ENCODE data around the gene JAZF1. TPM values are rescaled to one million over a fixed set of nuclear protein-coding genes. Genes with fewer than 3 reads are reported as not detected.

The JAZF1 gene
- total RNA-seq, 2 experiments from 2014 or later, result 3.3 to 4.0 TPM

GRCh38 chr7:28061824-28062196 is 118.8 kb downstream of the JAZF1 start:
- Mint-ChIP-seq H3K4me1 (ENCODE audit: low read depth) (peaks cover 4% of the 10 kb centered on the region), H3K36me3 (ENCODE audit: low read depth) (no peaks in the 10 kb centered on the region), H3K4me3 (no peak overlapping the region), H3K27me3 (peaks cover 2% of the 10 kb centered on the region), H3K27ac (no peak overlapping the region), H3K9me3 (no peaks in the 10 kb centered on the region)
- POLR2A ChIA-PET, result no interaction called here
- TF ChIP-seq CTCF (IDR thresholded peaks at IDR 0.05), result no peak
- CTCF ChIA-PET, result interaction anchor here (0.6 to 5.9 kb wide), 26 partner anchors 9 to 866 kb away, joined by 3 to 74 read pairs (median 4); no protein-coding TSS in a partner anchor
- no peak for DNase-seq
- ATAC-seq, result no peak
- intact Hi-C loops (cut with micrococcal nuclease), result no loop called here

GRCh38 chr7:28060371-28060950 is 120.1 kb downstream of the JAZF1 start:
- intact Hi-C loops (cut with micrococcal nuclease), result no loop called here
- Mint-ChIP-seq H3K27ac (no peak overlapping the region), H3K27me3 (peaks cover 2% of the 10 kb centered on the region), H3K4me3 (no peak overlapping the region), H3K36me3 (ENCODE audit: low read depth) (no peaks in the 10 kb centered on the region), H3K9me3 (no peaks in the 10 kb centered on the region), H3K4me1 (ENCODE audit: low read depth) (peaks cover 4% of the 10 kb centered on the region)
- DNase-seq, result no peak
- ChIA-PET POLR2A (no interaction called here), CTCF (interaction anchor here (1.1 to 5.9 kb wide), 8 partner anchors 8 to 37 kb away, joined by 3 to 74 read pairs (median 21); no protein-coding TSS in a partner anchor)
- no peak for TF ChIP-seq CTCF (IDR thresholded peaks at IDR 0.05)
- ATAC-seq, result no peak

GRCh38 chr7:28055161-28055544 is 125.4 kb downstream of the JAZF1 start:
- no peaks in the 10 kb centered on the region for H3K27me3 Mint-ChIP-seq
- POLR2A ChIA-PET, result no interaction called here
- no peak for TF ChIP-seq CTCF (IDR thresholded peaks at IDR 0.05)
- H3K9me3 Mint-ChIP-seq, result no peaks in the 10 kb centered on the region
- peaks cover 6% of the 10 kb centered on the region for H3K4me1 Mint-ChIP-seq (ENCODE audit: low read depth)
- CTCF ChIA-PET, result interaction anchor here (2.0 to 4.0 kb wide), 3 partner anchors 16 to 42 kb away, joined by 6 to 16 read pairs (median 9); no protein-coding TSS in a partner anchor
- ATAC-seq, result no peak
- H3K36me3 Mint-ChIP-seq (ENCODE audit: low read depth), result no peaks in the 10 kb centered on the region
- intact Hi-C loops (cut with micrococcal nuclease), result no loop called here
- no peak for DNase-seq
- H3K4me3 Mint-ChIP-seq, result no peak overlapping the region
- no peak overlapping the region for H3K27ac Mint-ChIP-seq

- no peak for ATAC-seq
- no peaks in the 10 kb centered on the region for H3K36me3 Mint-ChIP-seq (ENCODE audit: low read depth)
These were observed 125.9 kb downstream of the JAZF1 start for GRCh38 chr7:28054531-28055160.

More at GRCh38 chr7:28054531-28055160, 125.9 kb downstream of the JAZF1 start:
- Mint-ChIP-seq H3K27ac (no peak overlapping the region), H3K4me3 (no peak overlapping the region), H3K4me1 (ENCODE audit: low read depth) (peaks cover 6% of the 10 kb centered on the region), H3K27me3 (no peaks in the 10 kb centered on the region), H3K9me3 (no peaks in the 10 kb centered on the region)
- no peak for DNase-seq
- CTCF ChIA-PET, result interaction anchor here (2.0 to 4.0 kb wide), 2 partner anchors 16 to 42 kb away, joined by 6 to 16 read pairs; no protein-coding TSS in a partner anchor
- POLR2A ChIA-PET, result no interaction called here
- intact Hi-C loops (cut with micrococcal nuclease), result no loop called here
- TF ChIP-seq CTCF (IDR thresholded peaks at IDR 0.05), result no peak

Data from activated CD8-positive, alpha-beta T cell treated with anti-CD3 and anti-CD28 coated beads for 36 hours (primary cell).